PC-9 (cell line): ENCODE data around the gene PPP2R2B.

ENCODE experiments used
- EZH2 ChIP-seq: fragments of 200-600 bp; sonication (generic); IDR thresholded peaks from 2 replicates; pipeline ENCODE4 v1.8.0; 2017; ENCODE audit warnings: antibody characterized with exemption, low read depth
- TF ChIP-seq, protein P1 (sequence below): fragments of 200-600 bp; sonication (generic); conservative IDR thresholded peaks from 2 replicates; pipeline ENCODE4 v1.6.1; 2017; ENCODE audit warnings: mixed run types, antibody characterized with exemption, mild to moderate bottlenecking, moderate library complexity

DNA sequence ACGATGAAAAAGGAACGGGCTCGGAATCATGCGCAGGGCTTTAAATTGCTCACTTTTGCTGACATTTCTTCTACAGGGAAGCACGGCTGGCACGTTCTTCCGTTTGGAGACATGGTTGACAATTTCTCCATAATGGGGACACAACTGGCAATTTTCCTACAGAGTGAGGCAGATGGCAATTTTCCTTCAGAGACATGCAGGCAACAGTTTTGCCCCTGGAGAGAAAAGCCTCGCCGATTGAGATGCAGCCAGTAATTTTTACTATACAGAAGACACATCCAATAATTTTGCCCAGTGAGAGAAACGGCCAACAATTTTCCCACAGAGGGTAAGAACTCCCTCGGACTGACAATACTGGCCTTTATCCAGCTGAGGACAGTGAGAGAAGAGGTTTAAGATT lies 271.7 kb downstream of the PPP2R2B start:
- TF ChIP-seq, protein P1, sequence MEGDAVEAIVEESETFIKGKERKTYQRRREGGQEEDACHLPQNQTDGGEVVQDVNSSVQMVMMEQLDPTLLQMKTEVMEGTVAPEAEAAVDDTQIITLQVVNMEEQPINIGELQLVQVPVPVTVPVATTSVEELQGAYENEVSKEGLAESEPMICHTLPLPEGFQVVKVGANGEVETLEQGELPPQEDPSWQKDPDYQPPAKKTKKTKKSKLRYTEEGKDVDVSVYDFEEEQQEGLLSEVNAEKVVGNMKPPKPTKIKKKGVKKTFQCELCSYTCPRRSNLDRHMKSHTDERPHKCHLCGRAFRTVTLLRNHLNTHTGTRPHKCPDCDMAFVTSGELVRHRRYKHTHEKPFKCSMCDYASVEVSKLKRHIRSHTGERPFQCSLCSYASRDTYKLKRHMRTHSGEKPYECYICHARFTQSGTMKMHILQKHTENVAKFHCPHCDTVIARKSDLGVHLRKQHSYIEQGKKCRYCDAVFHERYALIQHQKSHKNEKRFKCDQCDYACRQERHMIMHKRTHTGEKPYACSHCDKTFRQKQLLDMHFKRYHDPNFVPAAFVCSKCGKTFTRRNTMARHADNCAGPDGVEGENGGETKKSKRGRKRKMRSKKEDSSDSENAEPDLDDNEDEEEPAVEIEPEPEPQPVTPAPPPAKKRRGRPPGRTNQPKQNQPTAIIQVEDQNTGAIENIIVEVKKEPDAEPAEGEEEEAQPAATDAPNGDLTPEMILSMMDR = no peak
- TF ChIP-seq EZH2 = no peak
